Upper lobe of left lung (tissue), 6 donors: Measurements from ENCODE around the gene PRDX1. TPM values are rescaled to one million over a fixed set of nuclear protein-coding genes. Genes with fewer than 3 reads are reported as not detected.
A peak's percentile ranks its signal among the peaks of the same experiment; 100 is the strongest.
"Not testable (repeated sequence)": the region's sequence is repeated elsewhere in the genome, so short reads cannot be mapped to it uniquely, and the experiment has no call there.

Source experiments
- ATAC-seq, 2 donors: fragments of 200-7000 bp; cut with Tn5 transposase; one replicate each; pipeline ENCODE4 v1.9.1; 2022; ENCODE audit warnings: mild to moderate bottlenecking in 2 of 2, moderate library complexity in 2 of 2; ENCODE audit not compliant: low FRiP score in 2 of 2
- DNase-seq, 2 donors: peaks; one replicate each; pipeline ENCODE4 v3.0.0-alpha.2; 2019 to 2020
- H3K27ac ChIP-seq, 4 donors: fragments of 200-600 bp; sonication (generic); one replicate each; pipeline ENCODE4 v1.5.1; 2016 to 2019
- H3K27me3 ChIP-seq, 4 donors: fragments of 200-600 bp; sonication (generic); one replicate each; pipeline ENCODE4 v1.5.1; 2017 to 2019
- H3K36me3 ChIP-seq, 4 donors: fragments of 200-600 bp; sonication (generic); one replicate each; pipeline ENCODE4 v1.5.1; 2016 to 2019
- H3K4me1 ChIP-seq, 4 donors: fragments of 200-600 bp; sonication (generic); one replicate each; pipeline ENCODE4 v1.5.1; 2018 to 2019
- H3K4me3 ChIP-seq, 4 donors: fragments of 200-600 bp; sonication (generic); one replicate each; pipeline ENCODE4 v1.5.1; 2017 to 2019; ENCODE audit warnings: mild to moderate bottlenecking in 2 of 4, moderate library complexity in 1 of 4
- H3K9me3 ChIP-seq, 4 donors: fragments of 200-600 bp; sonication (generic); one replicate each; pipeline ENCODE4 v1.5.1; 2018 to 2019
- EP300 ChIP-seq, 4 donors: sonication (generic); formaldehyde crosslinking; IDR thresholded peaks; one replicate each; pipeline ENCODE4 v1.5.1; 2017; ENCODE audit warnings: antibody characterized with exemption in 4 of 4, control low read depth in 2 of 4
- POLR2A ChIP-seq, 4 donors: fragments of 450-650 bp; IDR thresholded peaks; one replicate each; pipeline ENCODE4 v1.5.1; 2016 to 2017; ENCODE audit warnings: antibody characterized with exemption in 4 of 4, mild to moderate bottlenecking in 2 of 4
- POLR2AphosphoS5 ChIP-seq, 2 donors: sonication (generic); formaldehyde crosslinking; IDR thresholded peaks; one replicate each; pipeline ENCODE4 v1.5.1; 2017; ENCODE audit warnings: antibody characterized with exemption in 2 of 2
- WGBS, 2 donors: methylation state at CpG; one replicate each; pipeline ENCODE4 v1.1.5; 2017 to 2018; 5-methylcytosine and 5-hydroxymethylcytosine counted together
- total RNA-seq, 6 donors: library from RNA; depleted of rRNA in 4 of 6; stranded (reverse); fragments of >200 nt in 4 of 6; gene quantifications; one replicate each; pipeline versions ENCODE4 v1.1.0 to v1.2.1, GENCODE V29; 2016 to 2021
- TF ChIP-seq, protein P1 (sequence below), 6 experiments: fragments of 450-650 bp in 4 of 6; fragments of 200-600 bp in 2 of 6; sonication (generic) in 2 of 6; IDR thresholded peaks; one replicate each; pipeline ENCODE4 v1.5.1; 2016 to 2019; ENCODE audit warnings: antibody characterized with exemption in 6 of 6
- donor health status: DM: no; HTN: no; CAD: no; lungs with moderate emphysema.
- donor health status: DM: no; HTN: yes; CAD: no; lungs with severe emphysema.

Gene PRDX1
- total RNA-seq, 6 donors from 2014 or later: 108 to 468 (median 390) TPM

GRCh38 chr1:45526135-45526644 is 4.5 kb upstream of the PRDX1 start:
- DNase-seq (peak in 1 of 2 donors; percentile 72), ATAC-seq (no peak)
- Histone ChIP-seq H3K4me3 (no peak overlapping the region), H3K9me3 (no peaks in the 10 kb centered on the region), H3K4me1 (peaks cover 0 to 13% (median 0%) of the 10 kb centered on the region in 4 donors), H3K36me3 (no peaks in the 10 kb centered on the region), H3K27ac (no peak overlapping the region), H3K27me3 (no peaks in the 10 kb centered on the region)
- WGBS, 2 donors: 64 to 82% methylated on average over 1 of the region's 1 CpG
- TF ChIP-seq POLR2A (IDR thresholded peaks at IDR 0.05): no peak
- TF ChIP-seq EP300 (IDR thresholded peaks at IDR 0.05): no peak
- TF ChIP-seq, protein P1, sequence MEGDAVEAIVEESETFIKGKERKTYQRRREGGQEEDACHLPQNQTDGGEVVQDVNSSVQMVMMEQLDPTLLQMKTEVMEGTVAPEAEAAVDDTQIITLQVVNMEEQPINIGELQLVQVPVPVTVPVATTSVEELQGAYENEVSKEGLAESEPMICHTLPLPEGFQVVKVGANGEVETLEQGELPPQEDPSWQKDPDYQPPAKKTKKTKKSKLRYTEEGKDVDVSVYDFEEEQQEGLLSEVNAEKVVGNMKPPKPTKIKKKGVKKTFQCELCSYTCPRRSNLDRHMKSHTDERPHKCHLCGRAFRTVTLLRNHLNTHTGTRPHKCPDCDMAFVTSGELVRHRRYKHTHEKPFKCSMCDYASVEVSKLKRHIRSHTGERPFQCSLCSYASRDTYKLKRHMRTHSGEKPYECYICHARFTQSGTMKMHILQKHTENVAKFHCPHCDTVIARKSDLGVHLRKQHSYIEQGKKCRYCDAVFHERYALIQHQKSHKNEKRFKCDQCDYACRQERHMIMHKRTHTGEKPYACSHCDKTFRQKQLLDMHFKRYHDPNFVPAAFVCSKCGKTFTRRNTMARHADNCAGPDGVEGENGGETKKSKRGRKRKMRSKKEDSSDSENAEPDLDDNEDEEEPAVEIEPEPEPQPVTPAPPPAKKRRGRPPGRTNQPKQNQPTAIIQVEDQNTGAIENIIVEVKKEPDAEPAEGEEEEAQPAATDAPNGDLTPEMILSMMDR (IDR thresholded peaks at IDR 0.05): no peak
- no peak for TF ChIP-seq POLR2AphosphoS5 (IDR thresholded peaks at IDR 0.05)

- not testable (repeated sequence) for H3K27me3 ChIP-seq, H3K27ac ChIP-seq, H3K9me3 ChIP-seq, H3K4me3 ChIP-seq, DNase-seq, H3K36me3 ChIP-seq, ATAC-seq
- H3K4me1 ChIP-seq: peaks cover 6 to 22% (median 9%) of the 10 kb centered on the region in 4 donors
- WGBS, 2 donors: 86 to 87% methylated on average over 10 of the region's 10 CpGs
Measured at GRCh38 chr1:45523975-45524374, 2.3 kb upstream of the PRDX1 start.

GRCh38 chr1:45523516-45523915 is 1.8 kb upstream of the PRDX1 start:
- WGBS, 2 donors: 47 to 51% methylated on average over 2 of the region's 2 CpGs
- not testable (repeated sequence) for H3K27ac ChIP-seq, H3K27me3 ChIP-seq, ATAC-seq, H3K36me3 ChIP-seq, H3K9me3 ChIP-seq, DNase-seq, H3K4me3 ChIP-seq
- H3K4me1 ChIP-seq: peaks cover 11 to 27% (median 12%) of the 10 kb centered on the region in 4 donors

GRCh38 chr1:45522324-45523104 is 830 bp upstream of the PRDX1 start:
- Histone ChIP-seq H3K27ac (peak overlapping the region; percentile 89 to 100 (median 94)), H3K4me1 (peaks cover 12 to 23% (median 13%) of the 10 kb centered on the region in 4 donors), H3K36me3 (peaks cover 0 to 11% (median 4%) of the 10 kb centered on the region in 4 donors), H3K27me3 (no peaks in the 10 kb centered on the region), H3K9me3 (no peaks in the 10 kb centered on the region), H3K4me3 (peak overlapping the region in 3 of 4 donors; percentile 70 to 88 (median 80))
- WGBS, 2 donors: 81 to 84% methylated on average over 21 of the region's 21 CpGs
- DNase-seq (no peak), ATAC-seq (no peak)
- TF ChIP-seq POLR2AphosphoS5 (IDR thresholded peaks at IDR 0.05) (no peak), EP300 (IDR thresholded peaks at IDR 0.05) (no peak), POLR2A (IDR thresholded peaks at IDR 0.05) (no peak)
- TF ChIP-seq, protein P1 (IDR thresholded peaks at IDR 0.05): no peak

- Histone ChIP-seq H3K36me3 (peaks cover 20 to 38% (median 25%) of the 10 kb centered on the region in 4 donors), H3K4me1 (peaks cover 21 to 31% (median 28%) of the 10 kb centered on the region in 4 donors), H3K27ac (peak overlapping the region in 1 of 4 donors; percentile 40), H3K4me3 (peak overlapping the region in 3 of 4 donors; percentile 9 to 80 (median 18))
- DNase-seq, H3K27me3 ChIP-seq, ATAC-seq, H3K9me3 ChIP-seq: not testable (repeated sequence)
- 77 to 78% methylated on average over 16 of the region's 16 CpGs for WGBS, 2 donors
Measured at GRCh38 chr1:45519774-45520173, 1.9 kb downstream of the PRDX1 start.

DNA sequence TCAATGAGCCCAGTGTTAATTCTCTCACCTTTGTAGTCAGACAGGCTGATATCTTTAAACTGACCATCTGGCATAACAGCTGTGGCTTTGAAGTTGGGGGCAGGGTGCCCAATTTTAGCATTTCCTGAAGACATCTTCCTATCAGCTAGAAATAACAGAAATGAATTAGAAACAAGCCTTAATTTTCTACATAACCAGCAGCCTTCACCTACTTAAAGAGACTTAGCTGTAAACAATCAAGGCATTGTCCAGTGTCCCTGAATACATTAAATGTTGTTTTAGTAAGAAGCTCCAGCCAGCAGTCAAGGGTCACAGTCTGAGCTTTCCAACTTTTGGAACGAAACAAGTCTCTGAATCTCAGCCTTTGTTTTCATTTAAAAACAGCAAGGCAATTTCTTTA is 2.8 kb downstream of the PRDX1 start:
- Histone ChIP-seq H3K27me3 (no peaks in the 10 kb centered on the region), H3K9me3 (no peaks in the 10 kb centered on the region), H3K4me3 (peak overlapping the region in 1 of 4 donors; percentile 80), H3K36me3 (peaks cover 28 to 47% (median 34%) of the 10 kb centered on the region in 4 donors), H3K27ac (peak overlapping the region in 2 of 4 donors; percentile 4 to 40), H3K4me1 (peaks cover 25 to 32% (median 28%) of the 10 kb centered on the region in 4 donors)
- no peak for ATAC-seq
- DNase-seq: no peak
- 0 to 6% methylated on average over 1 of the region's 1 CpG for WGBS, 2 donors
- TF ChIP-seq, protein P1 (IDR thresholded peaks at IDR 0.05): no peak
- TF ChIP-seq POLR2AphosphoS5 (IDR thresholded peaks at IDR 0.05) (no peak), EP300 (IDR thresholded peaks at IDR 0.05) (no peak), POLR2A (IDR thresholded peaks at IDR 0.05) (no peak)

GRCh38 chr1:45518366-45518765 is 3.3 kb downstream of the PRDX1 start:
- not testable (repeated sequence) for H3K9me3 ChIP-seq, DNase-seq, H3K27me3 ChIP-seq, H3K4me3 ChIP-seq, H3K27ac ChIP-seq, ATAC-seq
- peaks cover 32 to 52% (median 38%) of the 10 kb centered on the region in 4 donors for H3K36me3 ChIP-seq
- 94 to 95% methylated on average over 4 of the region's 4 CpGs for WGBS, 2 donors
- peaks cover 25 to 35% (median 28%) of the 10 kb centered on the region in 4 donors for H3K4me1 ChIP-seq
